B cell (primary cell): ENCODE results near the gene KHDC3L.

Experiments
- EZH2 ChIP-seq: IDR thresholded peaks from 2 replicates; pipeline ENCODE4 v1.6.1; 2012; ENCODE audit warnings: borderline replicate concordance, low read depth, mild to moderate bottlenecking, moderate library complexity, low read length; ENCODE audit not compliant: insufficient read depth, poor library complexity, severe bottlenecking
- TF ChIP-seq, protein P1 (sequence below): fragments of 200-600 bp; IDR thresholded peaks from one replicate; pipeline ENCODE4 v1.8.0; 2022; ENCODE audit warnings: antibody characterized with exemption, mild to moderate bottlenecking

DNA sequence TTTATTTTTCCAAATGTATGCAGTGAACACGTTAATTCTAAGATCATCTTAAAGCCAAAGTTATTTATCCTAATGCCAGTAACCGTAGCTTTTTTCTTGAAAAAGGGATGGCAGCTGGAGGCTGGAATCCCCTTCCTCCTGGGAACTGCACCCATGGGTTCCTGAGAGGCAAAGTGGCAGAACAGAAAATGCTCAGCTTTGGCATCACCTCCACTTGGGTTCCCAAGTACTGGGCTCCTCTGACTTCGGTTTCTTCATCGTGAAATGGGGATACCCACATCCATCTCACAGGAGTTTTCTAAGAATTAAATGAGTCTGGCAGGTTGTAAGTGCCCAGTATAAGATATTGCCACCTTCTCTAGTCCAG is 26.0 kb downstream of the KHDC3L start:
- TF ChIP-seq, protein P1, sequence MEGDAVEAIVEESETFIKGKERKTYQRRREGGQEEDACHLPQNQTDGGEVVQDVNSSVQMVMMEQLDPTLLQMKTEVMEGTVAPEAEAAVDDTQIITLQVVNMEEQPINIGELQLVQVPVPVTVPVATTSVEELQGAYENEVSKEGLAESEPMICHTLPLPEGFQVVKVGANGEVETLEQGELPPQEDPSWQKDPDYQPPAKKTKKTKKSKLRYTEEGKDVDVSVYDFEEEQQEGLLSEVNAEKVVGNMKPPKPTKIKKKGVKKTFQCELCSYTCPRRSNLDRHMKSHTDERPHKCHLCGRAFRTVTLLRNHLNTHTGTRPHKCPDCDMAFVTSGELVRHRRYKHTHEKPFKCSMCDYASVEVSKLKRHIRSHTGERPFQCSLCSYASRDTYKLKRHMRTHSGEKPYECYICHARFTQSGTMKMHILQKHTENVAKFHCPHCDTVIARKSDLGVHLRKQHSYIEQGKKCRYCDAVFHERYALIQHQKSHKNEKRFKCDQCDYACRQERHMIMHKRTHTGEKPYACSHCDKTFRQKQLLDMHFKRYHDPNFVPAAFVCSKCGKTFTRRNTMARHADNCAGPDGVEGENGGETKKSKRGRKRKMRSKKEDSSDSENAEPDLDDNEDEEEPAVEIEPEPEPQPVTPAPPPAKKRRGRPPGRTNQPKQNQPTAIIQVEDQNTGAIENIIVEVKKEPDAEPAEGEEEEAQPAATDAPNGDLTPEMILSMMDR = no peak
- no peak for TF ChIP-seq EZH2
